UCSD-AML1 (cell line): ENCODE data around the gene FOXN4.

Experiments
- DNase-seq: peaks from one replicate; lab custom pipeline; 2025; ENCODE audit not compliant: unreplicated experiment; lab: John Stamatoyannopoulos, UW

Gene FOXN4

GRCh38 chr12:109305547-109305946, 3.5 kb downstream of the FOXN4 start:
- DNase-seq: no peak

- DNase-seq: no peak
Observed at GRCh38 chr12:109304485-109304884, 4.6 kb downstream of the FOXN4 start.

GRCh38 chr12:109302770-109303169, 6.3 kb downstream of the FOXN4 start:
- no peak for DNase-seq

- no peak for DNase-seq
Observed at GRCh38 chr12:109302358-109302757, 6.7 kb downstream of the FOXN4 start.

- no peak for DNase-seq
Observed at GRCh38 chr12:109301643-109302168, 7.4 kb downstream of the FOXN4 start.

GRCh38 chr12:109299849-109300248, 9.2 kb downstream of the FOXN4 start:
- DNase-seq: no peak

GRCh38 chr12:109296431-109296830, 12.7 kb downstream of the FOXN4 start:
- DNase-seq: no peak

- DNase-seq: no peak
Observed at GRCh38 chr12:109295764-109296425, 13.2 kb downstream of the FOXN4 start.

- DNase-seq: no peak
Observed at GRCh38 chr12:109294286-109294796, 14.7 kb downstream of the FOXN4 start.

- no peak for DNase-seq
Observed at GRCh38 chr12:109293106-109293505, 16.0 kb downstream of the FOXN4 start.

- DNase-seq: no peak
Observed at GRCh38 chr12:109292342-109292711, 16.8 kb downstream of the FOXN4 start.

- no peak for DNase-seq
Observed at GRCh38 chr12:109291521-109292341, 17.4 kb downstream of the FOXN4 start.

GRCh38 chr12:109291117-109291516, 18.0 kb downstream of the FOXN4 start:
- no peak for DNase-seq

- DNase-seq: no peak
Observed at GRCh38 chr12:109290061-109290460, 19.0 kb downstream of the FOXN4 start.

GRCh38 chr12:109289551-109289950, 19.5 kb downstream of the FOXN4 start:
- DNase-seq: no peak

GRCh38 chr12:109289004-109289403, 20.1 kb downstream of the FOXN4 start:
- DNase-seq: no peak

GRCh38 chr12:109288571-109288970, 20.5 kb downstream of the FOXN4 start:
- no peak for DNase-seq

- no peak for DNase-seq
Observed at GRCh38 chr12:109287811-109288469, 21.1 kb downstream of the FOXN4 start.

GRCh38 chr12:109287181-109287580, 21.9 kb downstream of the FOXN4 start:
- no peak for DNase-seq

GRCh38 chr12:109286652-109287051, 22.4 kb downstream of the FOXN4 start:
- DNase-seq: no peak

GRCh38 chr12:109286252-109286651, 22.8 kb downstream of the FOXN4 start:
- no peak for DNase-seq

- no peak for DNase-seq
Observed at GRCh38 chr12:109284392-109284791, 24.7 kb downstream of the FOXN4 start.
